HG02763 (cell line): Measurements from ENCODE around the gene LCA5.
A peak's percentile ranks its signal among the peaks of the same experiment; 100 is the strongest.
"Not testable (repeated sequence)": the region's sequence is repeated elsewhere in the genome, so short reads cannot be mapped to it uniquely, and the experiment has no call there.

Experiments used
- ATAC-seq: cut with Tn5 transposase; IDR thresholded peaks from one replicate; pipeline ENCODE4 v1.9.1; 2021; ENCODE audit warnings: mild to moderate bottlenecking, moderate library complexity; ENCODE audit not compliant: unreplicated experiment

LCA5 gene

DNA sequence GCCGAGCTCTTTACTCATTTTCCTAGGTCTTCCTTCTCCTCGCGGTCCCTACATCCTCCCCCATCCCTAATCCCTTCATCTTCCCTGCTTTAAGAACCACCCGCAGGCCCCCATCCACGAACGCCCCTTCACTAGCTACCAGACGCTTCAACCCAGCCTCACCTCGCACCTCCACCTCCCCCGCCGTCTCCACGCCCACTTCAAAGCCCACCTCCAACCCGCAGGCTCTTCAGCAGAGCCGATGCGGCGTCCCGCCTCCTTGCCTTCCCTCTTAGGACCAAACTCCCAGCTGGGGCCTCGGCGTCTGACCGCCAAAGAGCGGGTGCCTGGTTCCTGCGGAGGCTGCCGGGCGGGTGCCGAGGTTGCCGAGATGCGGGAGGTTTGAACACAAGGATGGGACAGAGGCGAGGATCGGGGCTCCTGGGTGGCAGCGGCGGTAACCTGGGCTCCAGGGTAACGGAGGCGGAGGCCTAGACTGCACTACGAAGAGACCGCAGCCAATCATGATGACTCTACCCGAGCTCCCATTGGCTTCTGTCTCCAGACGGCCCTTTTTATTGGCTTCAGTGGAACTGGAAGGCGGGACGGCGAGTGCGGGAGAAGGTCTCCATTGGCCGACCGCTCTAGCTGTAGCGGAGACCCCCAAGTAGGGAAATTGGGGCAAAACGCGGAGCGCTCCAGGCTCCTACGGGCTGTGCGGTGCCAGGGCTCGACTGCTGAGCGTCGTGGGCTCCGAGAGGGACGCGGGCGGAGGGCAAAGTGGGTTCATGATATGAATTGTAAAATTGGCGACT is at the start of gene LCA5:
TSS of gene LCA5 (minus strand) at position 477 of the 794 bp plus-strand sequence. CDS start 18,536 bp downstream, outside the sequence.
- ATAC-seq = peak; percentile 100

DNA sequence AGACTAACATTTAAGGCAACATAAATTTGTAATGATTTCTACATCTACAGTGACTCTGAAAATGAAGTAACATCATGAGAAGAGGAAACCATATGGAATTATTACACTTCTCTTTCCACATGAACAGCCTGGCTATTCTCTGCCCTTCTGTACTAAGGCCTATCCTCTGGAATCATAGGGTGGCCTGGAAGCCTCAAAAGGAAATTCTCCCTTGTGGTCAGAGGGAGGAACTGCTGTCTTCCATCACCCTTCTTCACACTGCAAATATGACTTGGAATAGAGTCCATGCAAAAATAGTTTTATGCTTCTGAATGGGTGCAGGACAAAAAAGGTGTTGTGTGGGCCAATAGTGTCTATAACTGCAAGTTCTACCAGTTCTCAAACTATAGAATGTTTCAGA is 49.3 kb upstream of the LCA5 start:
- no peak for ATAC-seq

- ATAC-seq = no peak
Measured at GRCh38 chr6:79584332-79584731, 47.1 kb upstream of the LCA5 start.

GRCh38 chr6:79577926-79578325 is 40.7 kb upstream of the LCA5 start:
- not testable (repeated sequence) for ATAC-seq

- ATAC-seq = no peak
Measured at GRCh38 chr6:79574630-79575225, 37.5 kb upstream of the LCA5 start.

DNA sequence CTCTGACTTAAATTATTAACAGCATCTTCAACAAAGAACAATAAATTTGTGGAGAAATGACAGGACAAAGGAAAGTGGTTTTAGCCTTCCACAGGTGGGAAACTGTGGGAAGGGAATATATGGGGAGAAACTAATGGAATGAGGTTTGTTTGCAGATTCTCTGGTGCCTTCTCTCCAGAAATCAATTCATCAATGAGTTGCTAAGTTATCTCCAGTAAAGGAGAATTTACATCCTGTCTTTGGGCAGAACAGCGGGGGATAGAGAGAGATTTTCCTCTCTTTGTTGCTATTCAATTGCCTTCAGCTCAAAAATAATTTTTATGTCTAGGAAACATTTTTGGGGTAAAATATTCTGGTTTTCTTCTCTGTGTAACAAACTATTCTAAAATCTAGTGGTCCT is 36.9 kb upstream of the LCA5 start:
- ATAC-seq = no peak

- ATAC-seq = no peak
Measured at GRCh38 chr6:79571030-79571367, 33.8 kb upstream of the LCA5 start.

DNA sequence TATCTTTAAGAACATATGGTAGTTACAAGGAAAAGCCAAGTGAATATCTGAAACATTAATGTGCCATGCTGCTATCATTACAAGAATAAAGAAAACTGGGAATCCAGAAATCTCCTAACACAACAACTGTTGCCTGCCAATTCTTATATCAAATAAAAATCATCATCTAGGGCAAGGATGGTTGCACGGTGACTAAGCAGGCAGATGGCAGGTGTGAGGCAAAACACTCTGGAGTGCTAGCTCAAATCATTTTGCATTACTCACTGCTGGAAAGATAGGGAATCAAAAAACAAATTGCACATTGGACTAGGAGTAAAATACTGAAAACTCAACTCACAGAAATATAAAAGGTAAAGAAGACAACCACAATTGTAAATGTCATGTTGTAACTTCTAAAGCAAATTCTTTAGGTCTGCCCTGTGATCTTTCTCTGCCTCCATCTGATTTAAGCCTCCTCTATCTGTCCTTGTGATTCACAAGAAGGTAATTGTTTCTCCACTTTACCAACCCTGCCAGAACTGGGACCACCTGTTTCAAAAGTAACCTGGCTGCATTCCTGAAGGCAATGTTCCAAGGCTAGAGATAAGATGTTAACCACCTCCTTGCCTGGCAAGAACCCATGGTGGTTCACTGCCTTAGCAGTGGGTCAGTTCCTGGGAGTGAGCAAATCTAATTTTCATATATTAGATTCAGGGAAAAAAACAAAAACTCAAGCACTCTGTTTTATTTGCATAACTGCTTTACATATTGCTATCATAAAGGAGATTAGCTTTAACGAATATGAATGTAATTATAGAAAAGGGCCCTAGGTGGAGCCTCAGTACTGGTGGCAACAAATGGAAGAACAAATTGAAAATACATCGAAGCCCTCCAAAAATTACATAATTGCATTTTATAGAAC is 33.1 kb upstream of the LCA5 start:
- no peak for ATAC-seq

- ATAC-seq = no peak
Measured at GRCh38 chr6:79568996-79569395, 31.8 kb upstream of the LCA5 start.

DNA sequence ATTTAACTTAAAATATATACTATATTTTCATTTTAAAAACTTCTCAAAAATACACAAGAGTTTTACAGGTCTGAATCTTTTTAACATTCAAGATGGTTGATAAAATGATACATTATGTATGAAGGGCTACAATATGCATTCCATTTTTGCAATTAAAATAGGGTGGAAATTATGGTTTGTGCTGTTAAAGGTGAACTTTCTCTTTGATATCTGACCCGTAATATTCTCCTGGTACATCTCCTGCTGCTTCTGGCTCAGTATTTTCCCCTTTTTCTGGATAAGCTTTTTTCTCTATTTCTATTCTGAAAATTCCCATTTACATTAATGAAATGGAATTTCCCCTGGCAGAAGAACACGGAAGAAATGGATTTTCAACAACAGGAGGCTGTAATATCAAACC is 27.4 kb upstream of the LCA5 start:
- no peak for ATAC-seq

GRCh38 chr6:79559706-79560105 is 22.5 kb upstream of the LCA5 start:
- ATAC-seq = no peak

DNA sequence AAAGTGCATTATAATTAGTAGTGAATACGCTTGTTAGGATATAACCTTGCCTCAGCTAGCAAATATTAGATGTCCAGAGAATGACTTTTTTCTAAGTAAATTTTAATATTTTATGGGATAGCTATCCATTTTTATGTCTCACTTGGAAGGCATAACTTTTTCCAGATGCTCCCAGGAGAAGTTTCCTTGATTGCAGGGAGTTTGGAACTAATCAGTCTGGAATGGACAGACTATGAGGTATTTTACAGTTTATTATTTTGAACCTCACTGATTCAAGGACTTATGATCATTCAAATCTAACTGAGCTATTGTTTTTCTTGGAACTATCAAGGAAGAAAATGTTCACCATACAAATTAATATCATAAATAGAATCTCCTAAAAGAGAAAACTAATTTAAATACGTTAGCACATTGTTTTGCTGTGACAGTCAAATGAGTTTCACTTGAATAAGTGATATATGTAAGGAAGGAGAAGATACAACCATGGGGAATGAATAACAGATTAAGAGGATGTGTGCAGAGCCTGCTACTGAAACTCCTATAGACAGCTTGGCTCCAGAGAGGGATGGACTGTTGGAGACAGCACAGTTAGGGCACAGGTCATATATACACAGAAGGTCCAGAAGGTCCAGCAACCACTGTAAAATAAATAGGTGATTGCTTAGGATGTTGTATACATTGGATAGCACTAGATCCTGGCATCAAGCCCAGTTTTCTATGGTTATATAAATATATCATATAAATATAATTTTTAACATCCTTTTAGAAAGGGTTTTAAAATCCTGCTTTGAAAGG is 20.6 kb upstream of the LCA5 start:
- ATAC-seq = no peak

- no peak for ATAC-seq
Measured at GRCh38 chr6:79554305-79554704, 17.1 kb upstream of the LCA5 start.

GRCh38 chr6:79551401-79551800 is 14.2 kb upstream of the LCA5 start:
- no peak for ATAC-seq

GRCh38 chr6:79548304-79548703 is 11.1 kb upstream of the LCA5 start:
- ATAC-seq = no peak

- ATAC-seq = no peak
Measured at GRCh38 chr6:79546186-79546585, 9.0 kb upstream of the LCA5 start.

DNA sequence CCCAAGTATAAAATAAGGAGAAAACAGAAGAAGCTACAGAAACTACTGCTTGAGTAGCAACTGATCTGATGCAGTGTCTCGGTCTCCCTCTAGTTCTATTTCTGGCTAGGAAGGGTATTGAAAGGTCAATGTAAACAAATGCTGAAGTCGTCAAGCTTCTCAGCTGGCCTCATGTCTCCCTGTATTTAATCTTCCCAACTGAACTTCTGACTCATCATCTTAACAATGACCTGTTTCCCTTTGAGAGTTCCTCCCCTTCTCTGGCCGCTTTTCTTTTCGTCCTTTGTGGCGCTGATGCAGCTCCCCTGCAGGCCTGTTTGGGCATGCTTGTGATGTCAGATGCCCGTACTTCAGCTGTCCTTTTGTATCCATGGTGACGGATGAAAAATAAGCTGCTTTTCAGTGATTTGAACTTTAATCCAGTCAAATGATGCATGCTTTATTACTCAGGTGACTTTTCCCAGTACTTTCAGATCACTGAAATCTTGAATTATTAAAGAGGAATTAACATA is 7.8 kb upstream of the LCA5 start:
- ATAC-seq = peak; percentile 83

DNA sequence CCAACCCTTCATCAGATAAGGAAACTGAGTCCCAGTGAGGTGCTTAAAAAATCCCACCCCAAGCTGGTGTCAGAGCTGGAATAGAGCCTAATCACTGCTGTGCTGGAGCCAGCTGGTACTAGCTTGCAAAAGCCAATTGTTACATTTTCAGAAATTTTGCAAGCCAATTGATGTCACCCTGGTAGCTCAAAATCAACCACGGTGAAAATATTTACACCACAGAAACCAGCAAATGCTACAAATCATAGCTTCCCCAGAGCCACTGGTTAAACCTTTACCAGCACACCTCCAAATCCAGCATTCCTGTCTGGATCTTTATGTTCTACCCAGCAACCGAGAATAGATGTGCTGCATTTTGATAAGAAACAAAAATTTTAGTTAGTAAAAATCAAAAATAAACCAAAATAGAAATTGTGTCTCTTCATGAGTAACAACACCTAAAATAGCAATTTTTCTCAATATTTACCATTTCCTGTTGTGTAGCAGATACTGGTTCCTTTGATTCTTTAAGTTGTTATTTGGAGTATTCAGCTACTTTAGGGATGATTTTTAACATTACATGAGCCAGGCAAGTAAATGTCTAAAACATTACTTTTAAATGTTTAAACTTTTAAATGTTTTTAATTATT is 7.2 kb upstream of the LCA5 start:
- ATAC-seq = peak; percentile 62

DNA sequence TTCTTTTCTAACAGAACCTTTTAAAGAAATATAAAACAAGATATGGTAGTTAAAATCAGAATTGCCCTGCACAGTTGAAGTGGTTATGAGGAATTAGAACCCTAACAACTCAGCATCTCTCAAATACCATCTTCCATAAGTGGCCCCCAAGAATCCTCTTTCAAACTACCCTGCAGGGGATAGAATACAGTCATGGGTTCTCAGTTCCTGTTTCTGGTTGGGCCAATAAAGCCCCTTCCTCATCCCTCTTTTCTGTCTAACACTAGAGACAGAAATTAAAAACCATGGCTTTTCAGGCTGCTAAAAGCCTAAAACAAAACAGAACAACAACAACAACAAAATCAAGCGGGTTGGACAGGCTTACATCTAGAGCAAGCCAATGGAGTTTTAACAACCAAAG is 6.7 kb upstream of the LCA5 start:
- ATAC-seq = no peak

GRCh38 chr6:79543411-79543810 is 6.2 kb upstream of the LCA5 start:
- no peak for ATAC-seq
